ENCODE measurements around the gene GPC6. TPM values are rescaled to one million over a fixed set of nuclear protein-coding genes. Genes with fewer than 3 reads are reported as not detected.

Gene GPC6
- polyA plus RNA-seq, 1 donor (not counting 4 experiments of a cell fraction or from before 2014, with no cell fraction given): 0.42 TPM

DNA sequence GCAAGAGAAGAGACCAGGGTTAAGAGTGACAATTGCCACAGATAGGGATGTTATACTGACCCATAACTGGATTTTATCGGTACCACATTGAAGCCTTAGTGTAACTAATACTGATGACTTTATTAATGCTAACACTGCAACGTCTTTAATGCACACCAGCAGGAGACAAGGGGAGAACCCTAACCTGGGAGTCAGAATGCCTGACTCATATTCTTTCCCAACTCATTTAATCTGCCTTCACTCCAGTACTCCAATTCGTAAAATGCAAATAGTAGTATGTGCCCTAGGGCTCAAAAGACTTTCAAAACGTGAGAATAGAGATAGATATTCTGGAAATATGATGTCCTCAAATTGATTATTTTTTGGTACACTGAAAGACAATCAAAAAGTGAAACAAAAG lies 62.4 kb downstream of the GPC6 start:
- Histone ChIP-seq H3K27ac (ENCODE audit: control insufficient read depth, insufficient read depth, low read length) (no peak overlapping the region), H2AFZ (ENCODE audit: control insufficient read depth, low read length) (no peak overlapping the region), H4K20me1 (ENCODE audit: control insufficient read depth, extremely low read depth, insufficient read depth, low read length) (no peaks in the 10 kb centered on the region), H3K79me2 (ENCODE audit: control insufficient read depth, insufficient read depth, low read length) (no peaks in the 10 kb centered on the region), H3K4me2 (ENCODE audit: control insufficient read depth, extremely low read depth, insufficient read depth, low read depth, low read length) (no peak overlapping the region), H3K9me3 (ENCODE audit: control insufficient read depth, low read depth, low read length) (no peaks in the 10 kb centered on the region), H3K4me3 (ENCODE audit: control insufficient read depth in 2 of 3, extremely low read depth in 1 of 3, insufficient read depth in 2 of 3, low read depth in 1 of 3, low read length in 3 of 3) (no peak overlapping the region), H3K36me3 (ENCODE audit: control insufficient read depth in 2 of 2, extremely low read depth in 1 of 2, insufficient read depth in 2 of 2, low read length in 2 of 2) (no peaks in the 10 kb centered on the region), H3K27me3 (ENCODE audit: control insufficient read depth, extremely low read depth, insufficient read depth, low read length) (no peaks in the 10 kb centered on the region), H3K9ac (ENCODE audit: control insufficient read depth, extremely low read depth, insufficient read depth, low read length) (no peak overlapping the region), H3K9me1 (ENCODE audit: control insufficient read depth, extremely low read depth, insufficient read depth, low read length) (no peaks in the 10 kb centered on the region), H3K4me1 (ENCODE audit: control insufficient read depth, extremely low read depth, insufficient read depth, low read length) (no peaks in the 10 kb centered on the region)
- TF ChIP-seq, protein P1, sequence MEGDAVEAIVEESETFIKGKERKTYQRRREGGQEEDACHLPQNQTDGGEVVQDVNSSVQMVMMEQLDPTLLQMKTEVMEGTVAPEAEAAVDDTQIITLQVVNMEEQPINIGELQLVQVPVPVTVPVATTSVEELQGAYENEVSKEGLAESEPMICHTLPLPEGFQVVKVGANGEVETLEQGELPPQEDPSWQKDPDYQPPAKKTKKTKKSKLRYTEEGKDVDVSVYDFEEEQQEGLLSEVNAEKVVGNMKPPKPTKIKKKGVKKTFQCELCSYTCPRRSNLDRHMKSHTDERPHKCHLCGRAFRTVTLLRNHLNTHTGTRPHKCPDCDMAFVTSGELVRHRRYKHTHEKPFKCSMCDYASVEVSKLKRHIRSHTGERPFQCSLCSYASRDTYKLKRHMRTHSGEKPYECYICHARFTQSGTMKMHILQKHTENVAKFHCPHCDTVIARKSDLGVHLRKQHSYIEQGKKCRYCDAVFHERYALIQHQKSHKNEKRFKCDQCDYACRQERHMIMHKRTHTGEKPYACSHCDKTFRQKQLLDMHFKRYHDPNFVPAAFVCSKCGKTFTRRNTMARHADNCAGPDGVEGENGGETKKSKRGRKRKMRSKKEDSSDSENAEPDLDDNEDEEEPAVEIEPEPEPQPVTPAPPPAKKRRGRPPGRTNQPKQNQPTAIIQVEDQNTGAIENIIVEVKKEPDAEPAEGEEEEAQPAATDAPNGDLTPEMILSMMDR (optimal IDR thresholded peaks at IDR 0.05 in 1 of 3, IDR thresholded peaks at IDR 0.05 in 1 of 3, conservative IDR thresholded peaks at IDR 0.05 in 1 of 3; ENCODE audit: extremely low read depth in 1 of 3, insufficient read depth in 2 of 3, low read length in 3 of 3): no peak
- no peak for TF ChIP-seq EZH2 (IDR thresholded peaks at IDR 0.05; ENCODE audit: low read length)
- no peak for FAIRE-seq
- dilution Hi-C loops (cut with MboI; ENCODE audit: extremely low pct_ligation_motif_present, low sequenced_read_pairs): no loop called here
- no peak for DNase-seq (ENCODE audit: low read depth, low spot score)

DNA sequence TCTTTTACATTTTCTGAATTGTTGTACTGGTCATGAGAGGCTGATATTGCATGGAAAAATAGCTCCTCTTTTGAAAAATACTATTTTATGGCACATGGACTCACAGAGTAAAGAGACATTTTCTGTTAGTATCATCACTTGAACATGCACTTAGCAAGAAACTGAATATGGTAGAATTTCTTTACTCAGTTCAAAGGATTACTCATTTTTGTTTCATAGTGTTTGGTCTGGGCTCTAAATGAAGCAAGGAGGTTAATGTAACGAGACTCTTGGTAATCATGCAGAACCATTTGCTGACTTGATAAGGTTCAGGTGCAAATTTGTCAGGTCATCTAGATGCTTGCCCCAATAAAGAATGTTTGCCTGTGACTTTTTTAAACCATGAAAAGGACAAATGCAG lies 63.2 kb downstream of the GPC6 start:
- no peak overlapping the region for H3K9ac ChIP-seq (ENCODE audit: control insufficient read depth, extremely low read depth, insufficient read depth, low read length)
- no peaks in the 10 kb centered on the region for H3K4me1 ChIP-seq (ENCODE audit: control insufficient read depth, extremely low read depth, insufficient read depth, low read length)
- H3K79me2 ChIP-seq (ENCODE audit: control insufficient read depth, insufficient read depth, low read length): no peaks in the 10 kb centered on the region
- no peak overlapping the region for H3K4me2 ChIP-seq (ENCODE audit: control insufficient read depth, extremely low read depth, insufficient read depth, low read depth, low read length)
- H3K9me3 ChIP-seq (ENCODE audit: control insufficient read depth, low read depth, low read length): no peaks in the 10 kb centered on the region
- H2AFZ ChIP-seq (ENCODE audit: control insufficient read depth, low read length): no peak overlapping the region
- FAIRE-seq: no peak
- no peaks in the 10 kb centered on the region for H3K36me3 ChIP-seq (ENCODE audit: control insufficient read depth in 2 of 2, extremely low read depth in 1 of 2, insufficient read depth in 2 of 2, low read length in 2 of 2)
- H3K27me3 ChIP-seq (ENCODE audit: control insufficient read depth, extremely low read depth, insufficient read depth, low read length): no peaks in the 10 kb centered on the region
- DNase-seq (ENCODE audit: low read depth, low spot score): no peak
- TF ChIP-seq EZH2 (IDR thresholded peaks at IDR 0.05; ENCODE audit: low read length): no peak
- TF ChIP-seq, protein P1 (optimal IDR thresholded peaks at IDR 0.05 in 1 of 3, IDR thresholded peaks at IDR 0.05 in 1 of 3, conservative IDR thresholded peaks at IDR 0.05 in 1 of 3; ENCODE audit: extremely low read depth in 1 of 3, insufficient read depth in 2 of 3, low read length in 3 of 3): no peak
- no peaks in the 10 kb centered on the region for H3K9me1 ChIP-seq (ENCODE audit: control insufficient read depth, extremely low read depth, insufficient read depth, low read length)
- no peak overlapping the region for H3K4me3 ChIP-seq (ENCODE audit: control insufficient read depth in 2 of 3, extremely low read depth in 1 of 3, insufficient read depth in 2 of 3, low read depth in 1 of 3, low read length in 3 of 3)
- no peaks in the 10 kb centered on the region for H4K20me1 ChIP-seq (ENCODE audit: control insufficient read depth, extremely low read depth, insufficient read depth, low read length)
- no peak overlapping the region for H3K27ac ChIP-seq (ENCODE audit: control insufficient read depth, insufficient read depth, low read length)
- dilution Hi-C loops (cut with MboI; ENCODE audit: extremely low pct_ligation_motif_present, low sequenced_read_pairs): no loop called here

Measured in keratinocyte (primary cell).